B cell (primary cell): ENCODE data around the gene FAM161B. TPM values are rescaled to one million over a fixed set of nuclear protein-coding genes. Genes with fewer than 3 reads are reported as not detected.
A peak's percentile ranks its signal among the peaks of the same experiment; 100 is the strongest.

Experiments
- ATAC-seq: fragments of 200-7000 bp; cut with Tn5 transposase; one replicate; pipeline ENCODE4 v1.10.0; 2021; ENCODE audit warnings: low read depth, mild to moderate bottlenecking, moderate number of reproducible peaks, moderate library complexity
- CTCF ChIA-PET: fragments of 350-600 bp; sonication (Branson Sonifier 250); formaldehyde crosslinking; loops from one replicate; lab custom pipeline; 2021; ENCODE audit warnings: antibody characterized with exemption, inconsistent platforms; lab: Charles Lee
- POLR2A ChIA-PET: fragments of 350-600 bp; sonication (Branson Sonifier 250); formaldehyde crosslinking; loops from one replicate; lab custom pipeline; 2021; ENCODE audit warnings: antibody characterized with exemption; lab: Charles Lee
- DNase-seq: peaks from one replicate; pipeline ENCODE4 v3.0.0; 2013
- H2AFZ ChIP-seq: 2 replicates; pipeline ENCODE4 v1.6.1; 2012; ENCODE audit warnings: mild to moderate bottlenecking, low read depth, low read length; ENCODE audit not compliant: insufficient read depth, poor library complexity, severe bottlenecking
- H3K27ac ChIP-seq, 2 donors: 1 replicate in 1 of 2; 2 replicates in 1 of 2; pipeline ENCODE4 v1.5.1; 2012 to 2013; ENCODE audit warnings: low read length in 2 of 2, mild to moderate bottlenecking in 2 of 2, moderate library complexity in 1 of 2
- H3K27me3 ChIP-seq, 4 experiments: fragments of 200-600 bp in 1 of 4; sonication (generic) in 1 of 4; replicated peaks in 1 of 4; 1 replicate in 2 of 4; 2 replicates in 2 of 4; pipeline versions ENCODE4 v1.6.1 to v1.7.0; 2013 to 2016; ENCODE audit warnings: low read length in 3 of 4, mild to moderate bottlenecking in 2 of 4, mixed read lengths in 1 of 4, moderate library complexity in 1 of 4; ENCODE audit not compliant: insufficient read depth in 4 of 4, control insufficient read depth in 3 of 4; ENCODE audit errors: control extremely low read depth in 1 of 4
- H3K36me3 ChIP-seq, 2 experiments: replicated peaks in 1 of 2; 1 replicate in 1 of 2; 2 replicates in 1 of 2; pipeline versions ENCODE4 v1.6.1 to v1.7.1; 2013; ENCODE audit warnings: low read length in 1 of 2; ENCODE audit not compliant: insufficient read depth in 2 of 2, control insufficient read depth in 1 of 2; ENCODE audit errors: control extremely low read depth in 1 of 2, extremely low read depth in 1 of 2
- H3K4me1 ChIP-seq, 2 donors: fragments of 200-600 bp in 1 of 2; sonication (generic) in 1 of 2; 1 replicate in 1 of 2; 2 replicates in 1 of 2; pipeline versions ENCODE4 v1.5.1 to v1.6.1; 2013 to 2017; ENCODE audit warnings: low read length in 2 of 2; ENCODE audit not compliant: control insufficient read depth in 2 of 2, insufficient read depth in 2 of 2
- H3K4me2 ChIP-seq: replicated peaks from 2 replicates; pipeline ENCODE3; 2012; ENCODE audit warnings: mild to moderate bottlenecking, low read depth, low read length; ENCODE audit not compliant: poor library complexity, severe bottlenecking
- H3K4me3 ChIP-seq, 5 experiments: fragments of 200-600 bp in 1 of 5; sonication (generic) in 1 of 5; 1 replicate in 3 of 5; 2 replicates in 2 of 5; pipeline versions ENCODE4 v1.5.1 to v1.7.0; 2011 to 2016; ENCODE audit warnings: low read length in 4 of 5, mild to moderate bottlenecking in 4 of 5, low read depth in 2 of 5, control low read depth in 1 of 5, moderate library complexity in 1 of 5; ENCODE audit not compliant: insufficient read depth in 1 of 5; ENCODE audit errors: control extremely low read depth in 1 of 5, extremely low read depth in 1 of 5
- H3K79me2 ChIP-seq: fragments of 200-600 bp; sonication (generic); one replicate; pipeline ENCODE4 v1.6.0; 2016; ENCODE audit warnings: low read length; ENCODE audit not compliant: control insufficient read depth, insufficient read depth
- H3K9ac ChIP-seq: fragments of 200-600 bp; sonication (generic); 2 replicates; pipeline ENCODE4 v1.6.1; 2017; ENCODE audit warnings: mild to moderate bottlenecking, low read length, moderate library complexity
- H3K9me3 ChIP-seq, 3 donors: one replicate each; pipeline versions ENCODE4 v1.6.1 to v1.7.1; 2013; ENCODE audit warnings: low read length in 2 of 3; ENCODE audit not compliant: control insufficient read depth in 2 of 3, insufficient read depth in 1 of 3; ENCODE audit errors: control extremely low read depth in 1 of 3
- H4K20me1 ChIP-seq: 2 replicates; pipeline ENCODE4 v1.6.0; 2012; ENCODE audit warnings: mild to moderate bottlenecking, low read length; ENCODE audit not compliant: insufficient read depth, control insufficient read depth, poor library complexity, severe bottlenecking
- H3K27ac Mint-ChIP-seq: one replicate; pipeline ENCODE4 v1.8.0; 2021; ENCODE audit warnings: mixed read lengths
- H3K27me3 Mint-ChIP-seq: one replicate; pipeline ENCODE4 v1.8.0; 2021; ENCODE audit warnings: mixed read lengths
- H3K4me1 Mint-ChIP-seq: one replicate; pipeline ENCODE4 v1.8.0; 2021; ENCODE audit warnings: mixed read lengths
- H3K4me3 Mint-ChIP-seq: one replicate; pipeline ENCODE4 v1.8.0; 2021; ENCODE audit warnings: mixed read lengths
- H3K9me3 Mint-ChIP-seq: one replicate; pipeline ENCODE4 v1.8.0; 2022; ENCODE audit warnings: mixed read lengths; ENCODE audit not compliant: insufficient read depth
- CTCF ChIP-seq: fragments of 200-600 bp; IDR thresholded peaks from one replicate; pipeline ENCODE4 v1.8.0; 2022; ENCODE audit warnings: antibody characterized with exemption, mild to moderate bottlenecking
- EZH2 ChIP-seq: IDR thresholded peaks from 2 replicates; pipeline ENCODE4 v1.6.1; 2012; ENCODE audit warnings: borderline replicate concordance, low read depth, mild to moderate bottlenecking, moderate library complexity, low read length; ENCODE audit not compliant: insufficient read depth, poor library complexity, severe bottlenecking
- WGBS: methylation state at CpG from one replicate; pipeline ENCODE4 v1.1.5; 2013; ENCODE audit warnings: missing lambda C conversion rate; ENCODE audit not compliant: insufficient coverage; 5-methylcytosine and 5-hydroxymethylcytosine counted together
- intact Hi-C: fragments of 100-400 bp; cut with micrococcal nuclease; formaldehyde crosslinking; loops from one replicate; pipeline ENCODE4 v1.10.0; 2022
- polyA plus RNA-seq: library from polyadenylated mRNA; depleted of rRNA; stranded (reverse); fragments of >200 nt; gene quantifications from 2 replicates; pipeline ENCODE4 v1.2.3, GENCODE V29; 2012
- total RNA-seq, 2 donors: library from RNA; stranded (reverse); fragments of 120-200 nt in 1 of 2; gene quantifications; 1 replicate in 1 of 2; 2 replicates in 1 of 2; pipeline versions ENCODE4 v1.2.3 to v1.2.4, GENCODE V29; 2013 to 2022

Gene FAM161B
- total and polyA plus RNA-seq, 2 donors (not counting 1 experiment from before 2014, with no cell fraction given) = 1.6 to 5.9 TPM

- peaks cover 41% of the 10 kb centered on the region for H3K4me1 Mint-ChIP-seq
- Histone ChIP-seq H3K27ac (peak overlapping the region; percentile 94 to 96), H3K79me2 (peaks cover 54% of the 10 kb centered on the region), H4K20me1 (peaks cover 7% of the 10 kb centered on the region), H3K4me2 (peak overlapping the region; percentile 79), H3K9ac (peak overlapping the region; percentile 95), H3K36me3 (no peaks in the 10 kb centered on the region), H3K4me3 (peak overlapping the region; percentile 64 to 97 (median 93)), H3K9me3 (no peaks in the 10 kb centered on the region), H3K4me1 (peaks cover 18 to 20% of the 10 kb centered on the region in 2 donors), H3K27me3 (no peaks in the 10 kb centered on the region), H2AFZ (peak overlapping the region; percentile 82)
- ATAC-seq = no peak
- POLR2A ChIA-PET = interaction anchor here (1.1 to 1.5 kb wide), 4 partner anchors 11 to 158 kb away, joined by 3 to 8 read pairs (median 4); partner anchors contain the start of genes COQ6, FAM161B and PTGR2
- peak overlapping the region; percentile 99 for H3K4me3 Mint-ChIP-seq
- WGBS = no CpG with 5 or more reads among the region's 7 CpGs
- no peaks in the 10 kb centered on the region for H3K27me3 Mint-ChIP-seq
- intact Hi-C loops = loop anchor here (5.0 kb wide), 2 partner anchors 135 to 395 kb away; partner anchors contain the start of gene RIOX1
- H3K9me3 Mint-ChIP-seq = no peaks in the 10 kb centered on the region
- no peak for DNase-seq
- peak overlapping the region; percentile 98 for H3K27ac Mint-ChIP-seq
- CTCF ChIA-PET = interaction anchor here (0.7 to 2.9 kb wide), 4 partner anchors 10 to 158 kb away, joined by 3 to 17 read pairs (median 3); no protein-coding TSS in a partner anchor
- TF ChIP-seq EZH2 (no peak), CTCF (no peak)
Measured at GRCh38 chr14:73887318-73887616, 62.6 kb downstream of the FAM161B start.
